Tibial nerve (tissue), 4 donors: Measurements from ENCODE around the gene SMIM28.

Experiments used
- EP300 ChIP-seq, 2 donors: sonication (generic); formaldehyde crosslinking; IDR thresholded peaks; one replicate each; pipeline ENCODE4 v1.6.1; 2017; ENCODE audit warnings: antibody characterized with exemption in 2 of 2, mild to moderate bottlenecking in 1 of 2
- POLR2A ChIP-seq, 2 donors: fragments of 450-650 bp; IDR thresholded peaks; one replicate each; pipeline ENCODE4 v1.6.1; 2017; ENCODE audit warnings: antibody characterized with exemption in 2 of 2, mild to moderate bottlenecking in 2 of 2, moderate library complexity in 2 of 2
- TF ChIP-seq, protein P1 (sequence below), 5 experiments: fragments of 200-600 bp in 3 of 5; fragments of 450-650 bp in 2 of 5; sonication (generic) in 3 of 5; IDR thresholded peaks; one replicate each; pipeline ENCODE4 v1.5.1; 2016 to 2019; ENCODE audit warnings: antibody characterized with exemption in 5 of 5, mild to moderate bottlenecking in 3 of 5, moderate library complexity in 2 of 5

DNA sequence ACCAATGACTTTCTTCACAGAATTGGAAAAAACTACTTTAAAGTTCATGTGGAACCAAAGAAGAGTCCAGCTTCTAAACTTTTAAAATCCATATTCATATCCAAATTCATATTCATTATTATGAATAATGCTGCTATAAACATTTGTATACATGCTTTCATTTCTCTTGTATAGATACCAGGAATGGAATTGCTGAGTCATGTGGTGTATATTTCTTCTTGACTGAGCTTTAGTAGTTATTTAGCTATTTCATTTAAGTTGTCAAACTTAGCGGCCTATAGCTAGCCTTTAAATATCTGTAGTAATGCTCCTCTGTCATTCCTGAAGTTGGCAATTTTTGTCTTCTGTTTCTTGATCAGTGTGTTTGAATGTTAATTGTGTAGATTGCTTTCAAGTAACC, 19.8 kb upstream of the SMIM28 start:
- TF ChIP-seq POLR2A (IDR thresholded peaks at IDR 0.05): no peak
- no peak for TF ChIP-seq EP300 (IDR thresholded peaks at IDR 0.05)
- TF ChIP-seq, protein P1, sequence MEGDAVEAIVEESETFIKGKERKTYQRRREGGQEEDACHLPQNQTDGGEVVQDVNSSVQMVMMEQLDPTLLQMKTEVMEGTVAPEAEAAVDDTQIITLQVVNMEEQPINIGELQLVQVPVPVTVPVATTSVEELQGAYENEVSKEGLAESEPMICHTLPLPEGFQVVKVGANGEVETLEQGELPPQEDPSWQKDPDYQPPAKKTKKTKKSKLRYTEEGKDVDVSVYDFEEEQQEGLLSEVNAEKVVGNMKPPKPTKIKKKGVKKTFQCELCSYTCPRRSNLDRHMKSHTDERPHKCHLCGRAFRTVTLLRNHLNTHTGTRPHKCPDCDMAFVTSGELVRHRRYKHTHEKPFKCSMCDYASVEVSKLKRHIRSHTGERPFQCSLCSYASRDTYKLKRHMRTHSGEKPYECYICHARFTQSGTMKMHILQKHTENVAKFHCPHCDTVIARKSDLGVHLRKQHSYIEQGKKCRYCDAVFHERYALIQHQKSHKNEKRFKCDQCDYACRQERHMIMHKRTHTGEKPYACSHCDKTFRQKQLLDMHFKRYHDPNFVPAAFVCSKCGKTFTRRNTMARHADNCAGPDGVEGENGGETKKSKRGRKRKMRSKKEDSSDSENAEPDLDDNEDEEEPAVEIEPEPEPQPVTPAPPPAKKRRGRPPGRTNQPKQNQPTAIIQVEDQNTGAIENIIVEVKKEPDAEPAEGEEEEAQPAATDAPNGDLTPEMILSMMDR (IDR thresholded peaks at IDR 0.05): no peak
